Measurements from ENCODE around the gene MED12L.

GRCh38 chr3:151171145-151171757, 85.8 kb downstream of the MED12L start:
- TF ChIP-seq, protein P1, sequence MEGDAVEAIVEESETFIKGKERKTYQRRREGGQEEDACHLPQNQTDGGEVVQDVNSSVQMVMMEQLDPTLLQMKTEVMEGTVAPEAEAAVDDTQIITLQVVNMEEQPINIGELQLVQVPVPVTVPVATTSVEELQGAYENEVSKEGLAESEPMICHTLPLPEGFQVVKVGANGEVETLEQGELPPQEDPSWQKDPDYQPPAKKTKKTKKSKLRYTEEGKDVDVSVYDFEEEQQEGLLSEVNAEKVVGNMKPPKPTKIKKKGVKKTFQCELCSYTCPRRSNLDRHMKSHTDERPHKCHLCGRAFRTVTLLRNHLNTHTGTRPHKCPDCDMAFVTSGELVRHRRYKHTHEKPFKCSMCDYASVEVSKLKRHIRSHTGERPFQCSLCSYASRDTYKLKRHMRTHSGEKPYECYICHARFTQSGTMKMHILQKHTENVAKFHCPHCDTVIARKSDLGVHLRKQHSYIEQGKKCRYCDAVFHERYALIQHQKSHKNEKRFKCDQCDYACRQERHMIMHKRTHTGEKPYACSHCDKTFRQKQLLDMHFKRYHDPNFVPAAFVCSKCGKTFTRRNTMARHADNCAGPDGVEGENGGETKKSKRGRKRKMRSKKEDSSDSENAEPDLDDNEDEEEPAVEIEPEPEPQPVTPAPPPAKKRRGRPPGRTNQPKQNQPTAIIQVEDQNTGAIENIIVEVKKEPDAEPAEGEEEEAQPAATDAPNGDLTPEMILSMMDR (conservative IDR thresholded peaks at IDR 0.05), result no peak
- no peak for TF ChIP-seq EZH2 (IDR thresholded peaks at IDR 0.05; ENCODE audit: low read depth)
